Body of pancreas (tissue), 4 donors: ENCODE results near the gene SNX25. TPM values are rescaled to one million over a fixed set of nuclear protein-coding genes. Genes with fewer than 3 reads are reported as not detected.

ENCODE experiments used
- ATAC-seq: fragments of 150-250 bp; one replicate; pipeline ENCODE4 v1.9.1; 2016
- DNase-seq, 4 donors: peaks; one replicate each; pipeline ENCODE4 v3.0.0-alpha.2; 2019
- H3K27ac ChIP-seq, 4 donors: fragments of 200-600 bp; sonication (generic); 1 replicate in 3 of 4; 2 replicates in 1 of 4; pipeline versions ENCODE4 v1.5.1 to v1.6.1; 2016 to 2019; ENCODE audit warnings: mild to moderate bottlenecking in 1 of 4, mixed read lengths in 1 of 4, moderate library complexity in 1 of 4
- H3K27me3 ChIP-seq, 2 donors: fragments of 200-600 bp; sonication (generic); one replicate each; pipeline ENCODE4 v1.6.0; 2016; ENCODE audit warnings: mild to moderate bottlenecking in 1 of 2
- H3K36me3 ChIP-seq, 2 donors: fragments of 200-600 bp; sonication (generic); replicated peaks in 1 of 2; 2 replicates each; pipeline ENCODE4 v1.5.1; 2016; ENCODE audit warnings: low read depth in 2 of 2; ENCODE audit not compliant: insufficient read depth in 1 of 2
- H3K4me1 ChIP-seq: fragments of 200-600 bp; sonication (generic); one replicate; pipeline ENCODE4 v1.6.0; 2016
- H3K4me3 ChIP-seq, 2 donors: fragments of 200-600 bp; sonication (generic); 1 replicate in 1 of 2; 2 replicates in 1 of 2; pipeline ENCODE4 v1.5.1; 2016 to 2019
- H3K9me3 ChIP-seq, 3 donors: fragments of 200-600 bp; sonication (generic); 1 replicate in 2 of 3; 2 replicates in 1 of 3; pipeline ENCODE4 v1.5.1; 2016
- POLR2A ChIP-seq, 3 donors: fragments of 450-650 bp; IDR thresholded peaks; one replicate each; pipeline ENCODE4 v1.6.1; 2016; ENCODE audit warnings: antibody characterized with exemption in 3 of 3, mild to moderate bottlenecking in 2 of 3
- WGBS, 2 donors: methylation state at CpG; one replicate each; pipeline ENCODE4 v1.1.5; 2017; 5-methylcytosine and 5-hydroxymethylcytosine counted together
- intact Hi-C: fragments of 100-400 bp; cut with DNase I; formaldehyde crosslinking; loops from one replicate; pipeline ENCODE4 v1.15.1; 2023
- total RNA-seq, 2 donors: library from RNA; depleted of rRNA; stranded (reverse); fragments of >200 nt; gene quantifications; one replicate each; pipeline ENCODE4 v1.1.0, GENCODE V29; 2016
- TF ChIP-seq, protein P1 (sequence below), 7 experiments: fragments of 450-650 bp in 4 of 7; fragments of 200-600 bp in 3 of 7; sonication (generic) in 3 of 7; IDR thresholded peaks; one replicate each; pipeline ENCODE4 v1.5.1; 2016 to 2019; ENCODE audit warnings: antibody characterized with exemption in 7 of 7

The SNX25 gene
- total RNA-seq, 2 donors from 2014 or later, result 16.6 to 25.7 TPM

GRCh38 chr4:185221912-185222311 lies 12.5 kb downstream of the SNX25 start:
- ATAC-seq, result no peak
- TF ChIP-seq, protein P1, sequence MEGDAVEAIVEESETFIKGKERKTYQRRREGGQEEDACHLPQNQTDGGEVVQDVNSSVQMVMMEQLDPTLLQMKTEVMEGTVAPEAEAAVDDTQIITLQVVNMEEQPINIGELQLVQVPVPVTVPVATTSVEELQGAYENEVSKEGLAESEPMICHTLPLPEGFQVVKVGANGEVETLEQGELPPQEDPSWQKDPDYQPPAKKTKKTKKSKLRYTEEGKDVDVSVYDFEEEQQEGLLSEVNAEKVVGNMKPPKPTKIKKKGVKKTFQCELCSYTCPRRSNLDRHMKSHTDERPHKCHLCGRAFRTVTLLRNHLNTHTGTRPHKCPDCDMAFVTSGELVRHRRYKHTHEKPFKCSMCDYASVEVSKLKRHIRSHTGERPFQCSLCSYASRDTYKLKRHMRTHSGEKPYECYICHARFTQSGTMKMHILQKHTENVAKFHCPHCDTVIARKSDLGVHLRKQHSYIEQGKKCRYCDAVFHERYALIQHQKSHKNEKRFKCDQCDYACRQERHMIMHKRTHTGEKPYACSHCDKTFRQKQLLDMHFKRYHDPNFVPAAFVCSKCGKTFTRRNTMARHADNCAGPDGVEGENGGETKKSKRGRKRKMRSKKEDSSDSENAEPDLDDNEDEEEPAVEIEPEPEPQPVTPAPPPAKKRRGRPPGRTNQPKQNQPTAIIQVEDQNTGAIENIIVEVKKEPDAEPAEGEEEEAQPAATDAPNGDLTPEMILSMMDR (IDR thresholded peaks at IDR 0.05), result no peak
- TF ChIP-seq POLR2A (IDR thresholded peaks at IDR 0.05), result no peak
- Histone ChIP-seq H3K9me3 (no peaks in the 10 kb centered on the region), H3K36me3 (no peaks in the 10 kb centered on the region), H3K4me1 (peaks cover 21% of the 10 kb centered on the region), H3K4me3 (no peak overlapping the region), H3K27me3 (no peaks in the 10 kb centered on the region), H3K27ac (no peak overlapping the region)
- WGBS, 2 donors, result 37 to 53% methylated on average over 6 to 7 of the region's 10 CpGs
- intact Hi-C loops, result no loop called here
- no peak for DNase-seq

GRCh38 chr4:185222598-185222997 lies 13.2 kb downstream of the SNX25 start:
- ATAC-seq, result no peak
- no peak for DNase-seq
- no peak overlapping the region for H3K27ac ChIP-seq
- H3K36me3 ChIP-seq, result no peaks in the 10 kb centered on the region
- H3K4me1 ChIP-seq, result peaks cover 28% of the 10 kb centered on the region
- no peak overlapping the region for H3K4me3 ChIP-seq
- intact Hi-C loops, result no loop called here
- H3K9me3 ChIP-seq, result no peaks in the 10 kb centered on the region
- TF ChIP-seq, protein P1 (IDR thresholded peaks at IDR 0.05), result no peak
- TF ChIP-seq POLR2A (IDR thresholded peaks at IDR 0.05), result no peak
- H3K27me3 ChIP-seq, result no peaks in the 10 kb centered on the region

DNA sequence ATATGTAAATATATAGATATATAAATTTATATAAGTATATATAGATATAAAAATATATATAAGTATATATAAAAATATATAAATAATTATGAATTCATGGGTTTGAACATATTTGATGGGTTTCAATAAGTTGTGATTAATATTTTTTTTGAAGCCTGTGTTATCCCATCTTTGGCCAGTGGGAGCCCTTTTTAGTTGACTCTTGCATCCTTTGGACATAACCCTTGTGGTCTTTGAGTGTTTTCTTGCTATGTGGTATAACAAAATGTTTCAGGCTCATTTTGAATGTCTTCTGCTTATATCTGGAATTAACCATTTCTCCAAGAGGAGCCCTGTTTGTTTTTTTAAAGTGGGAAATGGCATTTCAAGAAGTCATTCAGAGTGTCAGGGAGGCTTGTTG lies 15.2 kb downstream of the SNX25 start:
- Histone ChIP-seq H3K27me3 (no peaks in the 10 kb centered on the region), H3K4me1 (peaks cover 41% of the 10 kb centered on the region), H3K27ac (no peak overlapping the region), H3K4me3 (no peak overlapping the region), H3K36me3 (no peaks in the 10 kb centered on the region), H3K9me3 (no peaks in the 10 kb centered on the region)
- DNase-seq (no peak), ATAC-seq (no peak)
- intact Hi-C loops, result no loop called here
- TF ChIP-seq, protein P1 (IDR thresholded peaks at IDR 0.05), result peak in 1 of 7 experiments; percentile 12
- TF ChIP-seq POLR2A (IDR thresholded peaks at IDR 0.05), result no peak

DNA sequence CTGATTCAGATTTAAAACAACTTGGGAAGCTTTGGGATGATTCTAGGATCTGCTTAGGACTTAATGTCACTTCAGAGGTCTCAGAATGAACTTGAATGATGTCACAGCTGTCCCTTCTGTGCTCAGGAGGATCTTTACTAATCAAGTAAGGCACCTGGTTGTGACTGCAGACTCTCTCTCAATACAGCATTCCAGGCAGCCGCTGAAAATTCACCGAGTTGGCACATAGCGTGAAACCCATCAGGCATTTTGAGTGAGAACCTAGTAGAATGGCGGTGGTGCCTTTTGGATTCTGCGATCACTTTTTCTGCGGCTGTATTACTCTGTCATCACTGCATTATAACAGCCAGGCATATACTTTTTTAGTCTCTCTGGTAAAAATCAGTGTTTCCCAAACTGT lies 16.5 kb downstream of the SNX25 start:
- intact Hi-C loops, result no loop called here
- Histone ChIP-seq H3K4me3 (no peak overlapping the region), H3K27me3 (no peaks in the 10 kb centered on the region), H3K27ac (peak overlapping the region in 3 of 4 donors; percentile 57 to 76 (median 74)), H3K9me3 (no peaks in the 10 kb centered on the region), H3K4me1 (peaks cover 40% of the 10 kb centered on the region), H3K36me3 (no peaks in the 10 kb centered on the region)
- ATAC-seq, result no peak
- TF ChIP-seq, protein P1 (IDR thresholded peaks at IDR 0.05), result no peak
- no peak for TF ChIP-seq POLR2A (IDR thresholded peaks at IDR 0.05)
- WGBS, 2 donors, result 78 to 85% methylated on average over 6 of the region's 6 CpGs
- no peak for DNase-seq

GRCh38 chr4:185227131-185227551 lies 17.7 kb downstream of the SNX25 start:
- Histone ChIP-seq H3K4me1 (peaks cover 35% of the 10 kb centered on the region), H3K36me3 (no peaks in the 10 kb centered on the region), H3K27ac (peak overlapping the region; percentile 1 to 76 (median 66)), H3K9me3 (no peaks in the 10 kb centered on the region), H3K27me3 (no peaks in the 10 kb centered on the region), H3K4me3 (no peak overlapping the region)
- intact Hi-C loops, result no loop called here
- WGBS, 2 donors, result 7 to 13% methylated on average over 4 of the region's 4 CpGs
- peak; percentile 78 to 85 (median 82) for DNase-seq
- ATAC-seq, result peak; percentile 95
- TF ChIP-seq, protein P1 (IDR thresholded peaks at IDR 0.05), result peak in 3 of 7 experiments; percentile 12 to 17 (median 13)
- no peak for TF ChIP-seq POLR2A (IDR thresholded peaks at IDR 0.05)
